Measurements from ENCODE around the gene UHRF1.
"Not testable (repeated sequence)": the region's sequence is repeated elsewhere in the genome, so short reads cannot be mapped to it uniquely, and the experiment has no call there.

Gene UHRF1

GRCh38 chr19:4935444-4935843 is 26.1 kb downstream of the UHRF1 start:
- DNase-seq (ENCODE audit: low read depth in 2 of 2) = no peak

- no peak for DNase-seq (ENCODE audit: low read depth in 2 of 2)
These were observed 27.8 kb downstream of the UHRF1 start for GRCh38 chr19:4937060-4937459.

GRCh38 chr19:4938461-4938860 is 29.2 kb downstream of the UHRF1 start:
- not testable (repeated sequence) for DNase-seq (ENCODE audit: low read depth in 2 of 2)

- no peak for DNase-seq (ENCODE audit: low read depth in 2 of 2)
These were observed 30.2 kb downstream of the UHRF1 start for GRCh38 chr19:4939466-4939865.

- DNase-seq (ENCODE audit: low read depth in 2 of 2) = not testable (repeated sequence)
These were observed 32.4 kb downstream of the UHRF1 start for GRCh38 chr19:4941638-4942169.

GRCh38 chr19:4950650-4951049 is 41.3 kb downstream of the UHRF1 start:
- not testable (repeated sequence) for DNase-seq (ENCODE audit: low read depth in 2 of 2)

GRCh38 chr19:4951656-4952055 is 42.4 kb downstream of the UHRF1 start:
- DNase-seq (ENCODE audit: low read depth in 2 of 2) = no peak

GRCh38 chr19:4952945-4953344 is 43.6 kb downstream of the UHRF1 start:
- no peak for DNase-seq (ENCODE audit: low read depth in 2 of 2)

- DNase-seq (ENCODE audit: low read depth in 2 of 2) = not testable (repeated sequence)
These were observed 45.2 kb downstream of the UHRF1 start for GRCh38 chr19:4954320-4955149.

- no peak for DNase-seq (ENCODE audit: low read depth in 2 of 2)
These were observed 46.0 kb downstream of the UHRF1 start for GRCh38 chr19:4955274-4955673.

- no peak for DNase-seq (ENCODE audit: low read depth in 2 of 2)
These were observed 48.7 kb downstream of the UHRF1 start for GRCh38 chr19:4957981-4958380.

GRCh38 chr19:4962085-4962619 is 52.9 kb downstream of the UHRF1 start:
- DNase-seq (ENCODE audit: low read depth in 2 of 2) = no peak

- DNase-seq (ENCODE audit: low read depth in 2 of 2) = no peak
These were observed 55.8 kb downstream of the UHRF1 start for GRCh38 chr19:4965061-4965460.

GRCh38 chr19:4966591-4966990 is 57.3 kb downstream of the UHRF1 start:
- no peak for DNase-seq (ENCODE audit: low read depth in 2 of 2)

- DNase-seq (ENCODE audit: low read depth in 2 of 2) = no peak
These were observed 58.6 kb downstream of the UHRF1 start for GRCh38 chr19:4967738-4968461.

- peak; percentile 97 to 99 for DNase-seq (ENCODE audit: low read depth in 2 of 2)
These were observed 59.4 kb downstream of the UHRF1 start, which contains the start of gene KDM4B for GRCh38 chr19:4968462-4969291. KDM4B (plus strand) TSS chr19:4969113; CDS start chr19:5032891, 63,778 bp downstream.

GRCh38 chr19:4969292-4969771 is 60.0 kb downstream of the UHRF1 start:
- no peak for DNase-seq (ENCODE audit: low read depth in 2 of 2)

GRCh38 chr19:4969772-4970531 is 60.7 kb downstream of the UHRF1 start:
- DNase-seq (ENCODE audit: low read depth in 2 of 2) = no peak

GRCh38 chr19:4970558-4971423 is 61.5 kb downstream of the UHRF1 start:
- DNase-seq (ENCODE audit: low read depth in 2 of 2) = no peak

GRCh38 chr19:4971424-4971793 is 62.1 kb downstream of the UHRF1 start:
- DNase-seq (ENCODE audit: low read depth in 2 of 2) = no peak

Data from stimulated activated CD8-positive, alpha-beta memory T cell treated with anti-CD3 and anti-CD28 coated beads, Interleukin-15, amount 100 ng/mL, for 4 hours (primary cell).